ENCODE data around the gene FAAH.

DNA sequence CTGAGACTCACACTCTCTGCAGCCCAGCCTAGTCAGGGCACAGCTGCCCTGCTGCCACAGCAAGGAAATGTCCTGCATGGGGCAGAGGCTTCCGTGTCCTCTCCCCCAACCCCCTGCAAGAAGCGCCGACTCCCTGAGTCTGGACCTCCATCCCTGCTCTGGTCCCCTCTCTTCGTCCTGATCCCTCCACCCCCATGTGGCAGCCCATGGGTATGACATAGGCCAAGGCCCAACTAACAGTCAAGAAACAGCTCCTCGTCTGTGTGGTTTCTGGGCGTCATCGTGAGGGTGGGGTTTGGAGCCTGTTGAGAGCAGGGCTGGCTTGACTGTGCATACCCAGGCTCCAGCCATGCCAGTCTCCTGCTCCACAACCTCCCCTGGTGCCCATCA is 19.5 kb downstream of the FAAH start:
- TF ChIP-seq, protein P1, sequence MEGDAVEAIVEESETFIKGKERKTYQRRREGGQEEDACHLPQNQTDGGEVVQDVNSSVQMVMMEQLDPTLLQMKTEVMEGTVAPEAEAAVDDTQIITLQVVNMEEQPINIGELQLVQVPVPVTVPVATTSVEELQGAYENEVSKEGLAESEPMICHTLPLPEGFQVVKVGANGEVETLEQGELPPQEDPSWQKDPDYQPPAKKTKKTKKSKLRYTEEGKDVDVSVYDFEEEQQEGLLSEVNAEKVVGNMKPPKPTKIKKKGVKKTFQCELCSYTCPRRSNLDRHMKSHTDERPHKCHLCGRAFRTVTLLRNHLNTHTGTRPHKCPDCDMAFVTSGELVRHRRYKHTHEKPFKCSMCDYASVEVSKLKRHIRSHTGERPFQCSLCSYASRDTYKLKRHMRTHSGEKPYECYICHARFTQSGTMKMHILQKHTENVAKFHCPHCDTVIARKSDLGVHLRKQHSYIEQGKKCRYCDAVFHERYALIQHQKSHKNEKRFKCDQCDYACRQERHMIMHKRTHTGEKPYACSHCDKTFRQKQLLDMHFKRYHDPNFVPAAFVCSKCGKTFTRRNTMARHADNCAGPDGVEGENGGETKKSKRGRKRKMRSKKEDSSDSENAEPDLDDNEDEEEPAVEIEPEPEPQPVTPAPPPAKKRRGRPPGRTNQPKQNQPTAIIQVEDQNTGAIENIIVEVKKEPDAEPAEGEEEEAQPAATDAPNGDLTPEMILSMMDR (conservative IDR thresholded peaks at IDR 0.05; ENCODE audit: low read length) = peak; percentile 65
- TF ChIP-seq EZH2phosphoT487 (IDR thresholded peaks at IDR 0.05; ENCODE audit: borderline replicate concordance, low read depth, low read length) = no peak

Data from OCI-LY7 (cell line).